Lower lobe of right lung (tissue), 2 donors: Measurements from ENCODE around the gene HES3. TPM values are rescaled to one million over a fixed set of nuclear protein-coding genes. Genes with fewer than 3 reads are reported as not detected.
A peak's percentile ranks its signal among the peaks of the same experiment; 100 is the strongest.

Source experiments
- ATAC-seq, 2 donors: fragments of 200-7000 bp; cut with Tn5 transposase; one replicate each; pipeline ENCODE4 v1.9.1; 2020 to 2022; ENCODE audit warnings: mild to moderate bottlenecking in 2 of 2, moderate library complexity in 2 of 2
- DNase-seq: peaks from one replicate; pipeline ENCODE4 v3.0.0-alpha.2; 2020
- H3K27ac ChIP-seq: fragments of 200-600 bp; one replicate; pipeline ENCODE4 v1.8.0; 2022
- H3K27me3 ChIP-seq: fragments of 200-600 bp; one replicate; pipeline ENCODE4 v1.8.0; 2022; ENCODE audit warnings: low read depth
- H3K36me3 ChIP-seq: fragments of 200-600 bp; one replicate; pipeline ENCODE4 v1.8.0; 2022; ENCODE audit warnings: mild to moderate bottlenecking
- H3K4me1 ChIP-seq: fragments of 200-600 bp; one replicate; pipeline ENCODE4 v1.8.0; 2022
- H3K4me3 ChIP-seq: fragments of 200-600 bp; one replicate; pipeline ENCODE4 v1.8.0; 2022; ENCODE audit warnings: mild to moderate bottlenecking
- H3K9me3 ChIP-seq: fragments of 200-600 bp; one replicate; pipeline ENCODE4 v1.8.0; 2022
- CTCF ChIP-seq: fragments of 200-600 bp; IDR thresholded peaks from one replicate; pipeline ENCODE4 v1.8.0; 2022; ENCODE audit warnings: antibody characterized with exemption, mild to moderate bottlenecking
- intact Hi-C: fragments of 100-400 bp; cut with DNase I; formaldehyde crosslinking; loops from one replicate; pipeline ENCODE4 v1.11.0; 2022
- total RNA-seq: library from RNA; stranded (reverse); fragmentation: NEBNext Ultra II Directional; extraction: Animal tissue kit (Norgen Biotek cat#: 25700); gene quantifications from one replicate; pipeline ENCODE4 v1.2.1, GENCODE V29; 2021
- donor health status: DM: no; HTN: yes; CAD: no; lungs with severe emphysema.

HES3 gene
- total RNA-seq, 1 donor from 2014 or later: not detected

GRCh38 chr1:6253380-6253779, 9.4 kb downstream of the HES3 start:
- intact Hi-C loops: loop anchor here (10.0 kb wide), 1 partner anchor 91 kb away; no protein-coding TSS in a partner anchor
- Histone ChIP-seq H3K4me1 (peaks cover 5% of the 10 kb centered on the region), H3K27ac (no peak overlapping the region), H3K27me3 (peaks cover 30% of the 10 kb centered on the region), H3K4me3 (no peak overlapping the region), H3K36me3 (peaks cover 4% of the 10 kb centered on the region), H3K9me3 (no peaks in the 10 kb centered on the region)
- no peak for DNase-seq
- TF ChIP-seq CTCF: no peak
- no peak for ATAC-seq

GRCh38 chr1:6254691-6255090, 10.7 kb downstream of the HES3 start:
- Histone ChIP-seq H3K4me3 (no peak overlapping the region), H3K36me3 (peaks cover 4% of the 10 kb centered on the region), H3K9me3 (no peaks in the 10 kb centered on the region), H3K27ac (no peak overlapping the region), H3K4me1 (peaks cover 7% of the 10 kb centered on the region), H3K27me3 (peaks cover 21% of the 10 kb centered on the region)
- intact Hi-C loops: loop anchor here (10.0 kb wide), 1 partner anchor 90 kb away; no protein-coding TSS in a partner anchor
- no peak for TF ChIP-seq CTCF
- ATAC-seq: no peak
- DNase-seq: no peak

- DNase-seq: no peak
- no peak overlapping the region for H3K27ac ChIP-seq
- peaks cover 14% of the 10 kb centered on the region for H3K4me1 ChIP-seq
- no peaks in the 10 kb centered on the region for H3K9me3 ChIP-seq
- TF ChIP-seq CTCF: no peak
- no peak for ATAC-seq
- intact Hi-C loops: loop anchor here (10.0 kb wide), 1 partner anchor 88 kb away; no protein-coding TSS in a partner anchor
- H3K4me3 ChIP-seq: no peak overlapping the region
- peaks cover 12% of the 10 kb centered on the region for H3K27me3 ChIP-seq
- H3K36me3 ChIP-seq: peaks cover 4% of the 10 kb centered on the region
These were observed 12.7 kb downstream of the HES3 start for GRCh38 chr1:6256645-6257044.

GRCh38 chr1:6257541-6258069, 13.6 kb downstream of the HES3 start:
- Histone ChIP-seq H3K4me1 (peaks cover 22% of the 10 kb centered on the region), H3K36me3 (peaks cover 2% of the 10 kb centered on the region), H3K27ac (no peak overlapping the region), H3K9me3 (no peaks in the 10 kb centered on the region), H3K4me3 (no peak overlapping the region), H3K27me3 (peaks cover 18% of the 10 kb centered on the region)
- no peak for TF ChIP-seq CTCF
- intact Hi-C loops: loop anchor here (10.0 kb wide), 1 partner anchor 87 kb away; no protein-coding TSS in a partner anchor
- no peak for ATAC-seq
- DNase-seq: no peak

- peaks cover 24% of the 10 kb centered on the region for H3K27me3 ChIP-seq
- no peak for TF ChIP-seq CTCF
- no peak overlapping the region for H3K4me3 ChIP-seq
- H3K36me3 ChIP-seq: no peaks in the 10 kb centered on the region
- ATAC-seq (no peak), DNase-seq (peak; percentile 71)
- peaks cover 29% of the 10 kb centered on the region for H3K4me1 ChIP-seq
- intact Hi-C loops: loop anchor here (10.0 kb wide), 1 partner anchor 86 kb away; no protein-coding TSS in a partner anchor
- no peak overlapping the region for H3K27ac ChIP-seq
- H3K9me3 ChIP-seq: no peaks in the 10 kb centered on the region
These were observed 14.7 kb downstream of the HES3 start for GRCh38 chr1:6258675-6259074.
